ENCODE measurements around the gene ARID1B.

Gene ARID1B

DNA sequence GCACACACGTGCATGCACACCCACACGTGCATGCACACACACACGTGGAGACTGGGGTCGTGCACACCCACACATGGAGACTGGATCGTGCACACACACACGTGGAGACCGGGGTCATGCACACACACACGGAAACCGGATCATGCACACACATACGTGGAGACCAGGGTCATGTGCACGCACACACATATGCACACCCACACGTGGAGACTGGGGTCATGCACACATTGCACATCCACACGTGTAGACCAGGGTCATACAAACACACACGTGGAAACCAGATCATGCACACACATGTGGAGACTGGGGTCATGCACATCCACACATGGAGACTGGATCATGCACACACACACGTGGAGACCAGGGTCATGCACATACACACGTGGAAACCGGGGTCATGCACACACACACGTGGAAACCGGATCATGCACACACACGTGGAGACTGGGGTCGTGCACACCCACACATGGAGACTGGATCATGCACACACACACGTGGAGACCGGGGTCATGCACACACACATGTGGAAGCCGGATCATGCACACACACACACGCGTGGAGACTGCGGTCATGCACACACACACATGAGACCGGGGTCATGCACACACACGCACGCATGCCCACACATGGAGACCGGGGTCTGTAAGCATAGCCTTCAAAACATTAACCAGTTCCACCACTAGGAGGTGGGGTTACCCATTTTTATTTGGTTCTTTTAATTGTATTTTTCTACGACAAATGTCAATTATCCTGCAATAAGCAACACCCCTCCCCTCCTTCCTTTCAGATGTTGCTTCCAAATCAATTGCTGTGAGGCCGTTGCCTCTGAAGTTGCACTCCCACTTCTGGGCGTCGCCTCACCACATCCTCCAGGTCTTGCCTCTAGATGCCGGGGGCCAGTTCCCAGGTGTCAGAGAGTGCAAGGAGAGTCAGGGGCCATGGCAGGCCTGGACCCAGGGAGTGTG lies 450.3 kb downstream of the ARID1B start:
- peak; percentile 31 for DNase-seq (ENCODE audit: low spot score)

- DNase-seq (ENCODE audit: low spot score): no peak
Measured at GRCh38 chr6:157228426-157229131, 451.4 kb downstream of the ARID1B start.

DNA sequence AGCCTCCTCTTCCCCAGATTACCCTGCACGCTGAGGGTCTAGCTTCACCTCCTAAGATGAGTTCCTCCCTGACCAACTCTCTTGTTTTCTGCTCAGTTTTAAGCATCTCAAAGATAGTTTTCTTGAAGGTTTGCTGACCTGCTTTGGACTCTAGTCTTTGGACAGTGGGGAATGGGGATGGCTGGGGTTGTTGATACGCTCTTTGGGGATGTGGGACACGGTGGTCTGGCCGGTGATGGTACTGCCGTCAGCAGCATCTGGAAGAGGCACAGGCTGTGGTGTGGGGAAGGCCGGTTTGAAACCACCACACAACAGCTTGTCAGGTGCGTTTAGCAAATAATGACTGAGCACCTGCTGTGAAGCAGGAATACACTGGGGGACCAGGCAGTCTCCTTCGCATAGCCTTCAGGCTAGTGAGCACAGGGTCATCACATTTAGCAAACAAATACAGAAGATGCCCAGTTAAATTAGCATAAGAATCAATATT lies 452.0 kb downstream of the ARID1B start:
- no peak for DNase-seq (ENCODE audit: low spot score)

DNA sequence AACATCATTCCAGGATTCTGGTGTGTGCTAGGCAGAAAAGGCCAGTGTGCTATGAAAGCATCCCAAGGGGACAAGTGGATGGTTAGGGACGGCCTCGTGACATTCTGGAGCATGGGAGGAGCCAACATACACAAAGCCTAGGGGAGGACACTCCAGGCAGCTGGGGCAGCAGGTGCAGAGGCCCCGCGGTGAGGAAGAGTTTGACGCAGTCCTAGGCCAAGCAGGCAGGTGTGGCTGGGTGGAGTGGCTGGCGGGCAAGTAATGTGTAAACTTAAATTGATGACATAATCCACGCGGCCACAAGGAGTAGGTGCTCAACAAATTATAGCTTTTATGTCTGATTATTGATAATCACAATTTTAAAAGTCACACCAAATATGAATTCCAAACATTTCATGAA lies 452.5 kb downstream of the ARID1B start:
- DNase-seq (ENCODE audit: low spot score): peak; percentile 60

- DNase-seq (ENCODE audit: low spot score): no peak
Measured at GRCh38 chr6:157230910-157231309, 453.7 kb downstream of the ARID1B start.

DNA sequence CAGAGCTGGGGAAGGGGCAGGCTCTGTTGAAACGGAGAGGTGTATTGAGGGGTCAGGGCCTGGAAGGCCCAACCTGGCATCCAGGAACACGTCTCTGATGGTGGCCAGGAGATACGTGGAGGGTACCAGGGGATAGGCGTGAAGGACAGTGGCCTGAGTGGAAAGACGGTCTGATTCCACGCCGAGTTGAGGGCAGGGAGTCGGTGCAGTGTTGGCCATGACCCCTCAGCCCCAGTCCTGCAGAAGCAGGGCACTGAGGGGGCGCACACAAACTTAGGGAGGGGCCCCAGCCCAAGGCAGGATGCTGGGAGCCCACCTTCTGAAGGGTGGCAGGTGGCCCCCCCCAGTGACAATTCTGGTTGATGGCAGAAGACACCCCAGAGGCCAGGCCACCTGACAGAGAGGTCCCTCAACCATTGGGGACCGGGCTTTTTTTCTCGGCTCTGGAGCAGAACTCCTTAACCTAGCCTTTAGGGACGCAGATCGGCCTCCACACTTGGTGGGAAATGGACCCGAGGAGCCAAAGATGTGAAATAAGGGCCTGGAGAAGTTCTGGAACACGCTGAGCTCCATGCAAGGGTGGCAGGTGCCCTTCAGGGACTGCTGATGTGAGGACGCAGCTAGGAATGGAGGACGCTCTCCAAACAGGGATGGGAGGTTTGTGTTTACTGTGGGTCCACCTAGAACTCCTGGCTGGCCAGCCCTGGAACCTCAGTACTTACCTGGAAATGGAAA lies 455.1 kb downstream of the ARID1B start:
- no peak for DNase-seq (ENCODE audit: low spot score)

GRCh38 chr6:157233156-157233555 lies 456.0 kb downstream of the ARID1B start:
- no peak for DNase-seq (ENCODE audit: low spot score)

- DNase-seq (ENCODE audit: low spot score): no peak
Measured at GRCh38 chr6:157233686-157234085, 456.5 kb downstream of the ARID1B start.

GRCh38 chr6:157235600-157236039 lies 458.4 kb downstream of the ARID1B start:
- DNase-seq (ENCODE audit: low spot score): no peak

- no peak for DNase-seq (ENCODE audit: low spot score)
Measured at GRCh38 chr6:157236040-157236725, 459.0 kb downstream of the ARID1B start.

GRCh38 chr6:157238346-157238745 lies 461.2 kb downstream of the ARID1B start:
- DNase-seq (ENCODE audit: low spot score): no peak

DNA sequence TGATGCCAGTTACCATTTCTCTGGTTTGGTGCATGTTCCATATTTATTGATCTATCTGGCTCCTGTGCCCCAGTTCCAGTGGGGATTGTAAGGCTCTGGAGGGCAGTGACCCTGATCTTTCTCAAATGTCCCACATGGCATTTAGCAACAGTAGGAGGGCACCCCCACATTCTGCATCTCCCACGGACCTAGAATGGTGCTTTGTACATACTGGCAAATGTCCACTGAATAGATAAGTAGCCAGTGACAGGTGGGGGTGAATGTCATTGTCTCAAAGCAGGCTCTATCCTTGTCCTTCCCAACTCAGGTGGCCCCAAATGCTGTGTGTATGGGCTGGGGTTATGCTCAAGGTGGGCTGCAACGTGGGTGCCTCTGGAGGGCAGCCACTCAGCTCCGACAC lies 462.0 kb downstream of the ARID1B start:
- DNase-seq (ENCODE audit: low spot score): no peak

- no peak for DNase-seq (ENCODE audit: low spot score)
Measured at GRCh38 chr6:157239671-157240058, 462.5 kb downstream of the ARID1B start.

- no peak for DNase-seq (ENCODE audit: low spot score)
Measured at GRCh38 chr6:157240059-157240959, 463.1 kb downstream of the ARID1B start.

- no peak for DNase-seq (ENCODE audit: low spot score)
Measured at GRCh38 chr6:157240960-157241311, 463.8 kb downstream of the ARID1B start.

- no peak for DNase-seq (ENCODE audit: low spot score)
Measured at GRCh38 chr6:157242791-157243190, 465.6 kb downstream of the ARID1B start.

GRCh38 chr6:157244175-157244574 lies 467.0 kb downstream of the ARID1B start:
- DNase-seq (ENCODE audit: low spot score): no peak

- DNase-seq (ENCODE audit: low spot score): no peak
Measured at GRCh38 chr6:157244780-157245179, 467.6 kb downstream of the ARID1B start.

GRCh38 chr6:157245436-157245835 lies 468.3 kb downstream of the ARID1B start:
- DNase-seq (ENCODE audit: low spot score): no peak

DNA sequence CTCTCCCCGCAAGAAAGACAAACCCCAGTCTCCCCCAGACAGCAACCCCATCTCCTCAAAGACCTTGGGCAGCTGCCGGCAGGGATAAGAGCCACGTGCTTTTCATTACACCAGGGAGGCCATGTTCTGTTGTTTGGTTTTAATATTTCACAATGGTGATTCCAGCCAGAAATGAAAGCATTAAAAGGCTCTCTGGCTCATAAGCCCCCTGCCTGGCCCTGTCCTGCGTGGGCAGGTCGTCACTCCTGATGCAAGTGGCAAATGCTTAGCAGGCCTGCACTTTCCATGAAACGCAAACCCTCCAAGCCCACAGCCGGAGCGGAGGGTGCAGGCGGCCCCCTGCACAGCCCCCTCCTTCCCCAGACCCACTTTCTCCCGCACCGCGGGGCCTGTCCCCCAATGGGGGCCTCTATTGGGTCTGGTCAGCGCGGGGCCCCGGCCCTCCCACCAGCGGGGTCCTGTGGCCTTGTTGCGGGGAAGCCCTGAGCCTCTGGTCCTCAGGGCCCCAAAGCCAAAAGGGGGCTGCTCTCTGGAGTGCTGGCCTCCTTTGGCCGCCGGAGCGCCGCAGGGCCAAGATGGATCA lies 469.0 kb downstream of the ARID1B start:
- no peak for DNase-seq (ENCODE audit: low spot score)

All from SW480 (cell line).